SK-N-MC (cell line): ENCODE data around the gene KIF1A.

Experiments used
- DNase-seq: peaks from one replicate; pipeline ENCODE4 v3.0.0-alpha.2; 2011; ENCODE audit warnings: low read depth, low spot score
- H3K27ac ChIP-seq: fragments of 200-600 bp; sonication (generic); 2 replicates; pipeline ENCODE4 v1.5.1; 2016; ENCODE audit warnings: mixed run types
- H3K36me3 ChIP-seq: fragments of 200-600 bp; sonication (generic); 2 replicates; pipeline ENCODE4 v1.6.1; 2017; ENCODE audit warnings: antibody characterized with exemption, low read length, mixed read lengths; ENCODE audit not compliant: insufficient read depth
- H3K4me3 ChIP-seq: fragments of 200-600 bp; sonication (generic); 2 replicates; pipeline ENCODE4 v1.5.1; 2016
- H3K9ac ChIP-seq: fragments of 200-600 bp; sonication (generic); 2 replicates; pipeline ENCODE4 v1.8.0; 2017; ENCODE audit warnings: mixed run types, mixed read lengths; ENCODE audit not compliant: insufficient read length
- H3K9me3 ChIP-seq: fragments of 200-600 bp; sonication (generic); 2 replicates; pipeline ENCODE4 v1.6.1; 2017; ENCODE audit warnings: low read depth, mild to moderate bottlenecking, antibody characterized with exemption, low read length, moderate library complexity, mixed read lengths
- EZH2 ChIP-seq: fragments of 200-600 bp; sonication (generic); IDR thresholded peaks from one replicate; pipeline ENCODE4 v1.6.1; 2017; ENCODE audit warnings: antibody characterized with exemption
- FOXP2 ChIP-seq: optimal IDR thresholded peaks from 2 replicates; pipeline ENCODE3; 2011; ENCODE audit warnings: mild to moderate bottlenecking, moderate library complexity; ENCODE audit not compliant: insufficient read depth; ENCODE audit errors: extremely low read length, control extremely low read depth
- POLR2AphosphoS5 ChIP-seq: IDR thresholded peaks from 2 replicates; pipeline ENCODE4 v1.6.1; 2012; ENCODE audit warnings: mild to moderate bottlenecking, low read depth, low read length, borderline replicate concordance

KIF1A gene

GRCh38 chr2:240723851-240724250 is 96.2 kb downstream of the KIF1A start:
- H3K9me3 ChIP-seq: no peaks in the 10 kb centered on the region
- H3K9ac ChIP-seq: no peak overlapping the region
- no peak overlapping the region for H3K4me3 ChIP-seq
- no peaks in the 10 kb centered on the region for H3K36me3 ChIP-seq
- no peak overlapping the region for H3K27ac ChIP-seq
- no peak for DNase-seq
- TF ChIP-seq POLR2AphosphoS5 (no peak), EZH2 (no peak), FOXP2 (no peak)

GRCh38 chr2:240722796-240723735 is 97.0 kb downstream of the KIF1A start:
- DNase-seq: no peak
- TF ChIP-seq FOXP2 (no peak), EZH2 (no peak), POLR2AphosphoS5 (no peak)
- Histone ChIP-seq H3K9me3 (no peaks in the 10 kb centered on the region), H3K27ac (no peak overlapping the region), H3K36me3 (no peaks in the 10 kb centered on the region), H3K9ac (no peak overlapping the region), H3K4me3 (no peak overlapping the region)

GRCh38 chr2:240722376-240722775 is 97.6 kb downstream of the KIF1A start:
- Histone ChIP-seq H3K27ac (no peak overlapping the region), H3K4me3 (no peak overlapping the region), H3K36me3 (no peaks in the 10 kb centered on the region), H3K9ac (no peak overlapping the region), H3K9me3 (no peaks in the 10 kb centered on the region)
- no peak for TF ChIP-seq EZH2
- TF ChIP-seq FOXP2: no peak
- TF ChIP-seq POLR2AphosphoS5: no peak
- DNase-seq: no peak

- Histone ChIP-seq H3K9me3 (no peaks in the 10 kb centered on the region), H3K36me3 (no peaks in the 10 kb centered on the region), H3K4me3 (no peak overlapping the region), H3K27ac (no peak overlapping the region), H3K9ac (no peak overlapping the region)
- DNase-seq: no peak
- TF ChIP-seq EZH2: no peak
- no peak for TF ChIP-seq POLR2AphosphoS5
- TF ChIP-seq FOXP2: no peak
These were observed 98.3 kb downstream of the KIF1A start for GRCh38 chr2:240721596-240722180.

- H3K9ac ChIP-seq: no peak overlapping the region
- TF ChIP-seq EZH2 (no peak), FOXP2 (no peak), POLR2AphosphoS5 (no peak)
- no peaks in the 10 kb centered on the region for H3K9me3 ChIP-seq
- no peak for DNase-seq
- H3K4me3 ChIP-seq: no peak overlapping the region
- no peak overlapping the region for H3K27ac ChIP-seq
- H3K36me3 ChIP-seq: no peaks in the 10 kb centered on the region
These were observed 99.1 kb downstream of the KIF1A start for GRCh38 chr2:240720686-240721595.

GRCh38 chr2:240719676-240720545 is 100.1 kb downstream of the KIF1A start:
- TF ChIP-seq EZH2: no peak
- no peak for TF ChIP-seq FOXP2
- no peak for TF ChIP-seq POLR2AphosphoS5
- Histone ChIP-seq H3K9ac (no peak overlapping the region), H3K36me3 (no peaks in the 10 kb centered on the region), H3K27ac (no peak overlapping the region), H3K9me3 (no peaks in the 10 kb centered on the region), H3K4me3 (no peak overlapping the region)
- DNase-seq: no peak

GRCh38 chr2:240718896-240719490 is 101.0 kb downstream of the KIF1A start:
- DNase-seq: no peak
- Histone ChIP-seq H3K27ac (no peak overlapping the region), H3K36me3 (no peaks in the 10 kb centered on the region), H3K4me3 (no peak overlapping the region), H3K9ac (no peak overlapping the region), H3K9me3 (no peaks in the 10 kb centered on the region)
- no peak for TF ChIP-seq POLR2AphosphoS5
- no peak for TF ChIP-seq FOXP2
- no peak for TF ChIP-seq EZH2
